SK-N-SH treated with all-trans-retinoic acid at 6 μM for 48 hours (cell line): ENCODE results near the gene IQCC.

Experiments used
- ATAC-seq: fragments of 200-7000 bp; cut with Tn5 transposase; 3 replicates; pipeline ENCODE4 v1.9.1; 2020; ENCODE audit warnings: mild to moderate bottlenecking, moderate library complexity
- ARNTL ChIP-seq: fragments of 450-650 bp; formaldehyde crosslinking; IDR thresholded peaks from 2 replicates; pipeline ENCODE4 v1.5.0; 2020; ENCODE audit warnings: low read depth, mild to moderate bottlenecking, moderate library complexity, borderline replicate concordance
- BACH2 ChIP-seq: fragments of 250-450 bp; sonication (Bioruptor Pico); IDR thresholded peaks from 2 replicates; pipeline ENCODE4 v1.9.0; 2021; ENCODE audit warnings: mild to moderate bottlenecking, borderline replicate concordance
- CSDC2 ChIP-seq: fragments of 250-450 bp; sonication (Bioruptor Pico); IDR thresholded peaks from 2 replicates; pipeline ENCODE4 v1.5.0; 2020; ENCODE audit warnings: mild to moderate bottlenecking, moderate library complexity
- ESRRG ChIP-seq: fragments of 250-450 bp; sonication (Bioruptor Pico); IDR thresholded peaks from 2 replicates; pipeline ENCODE4 v1.6.1; 2021; ENCODE audit warnings: mild to moderate bottlenecking
- GLIS3 ChIP-seq: fragments of 250-450 bp; sonication (Bioruptor Pico); IDR thresholded peaks from 2 replicates; pipeline ENCODE4 v1.5.0; 2020; ENCODE audit warnings: mild to moderate bottlenecking, moderate library complexity
- ISL1 ChIP-seq: fragments of 250-450 bp; sonication (Bioruptor Pico); IDR thresholded peaks from 2 replicates; pipeline ENCODE4 v2.1.2; 2022; ENCODE audit warnings: mild to moderate bottlenecking, moderate library complexity
- OSR1 ChIP-seq: fragments of 250-450 bp; sonication (Bioruptor Pico); IDR thresholded peaks from 2 replicates; pipeline ENCODE4 v1.8.0; 2022; ENCODE audit warnings: moderate library complexity, mild to moderate bottlenecking, inconsistent platforms
- PPARA ChIP-seq: fragments of 250-450 bp; sonication (Bioruptor Pico); IDR thresholded peaks from 2 replicates; pipeline ENCODE4 v1.5.0; 2020; ENCODE audit warnings: mild to moderate bottlenecking, borderline replicate concordance
- RARB ChIP-seq: fragments of 250-450 bp; sonication (Bioruptor Pico); IDR thresholded peaks from 2 replicates; pipeline ENCODE4 v1.8.0; 2021; ENCODE audit warnings: mild to moderate bottlenecking, moderate library complexity
- SNAI2 ChIP-seq: fragments of 250-450 bp; sonication (Bioruptor Pico); IDR thresholded peaks from 2 replicates; pipeline ENCODE4 v1.5.0; 2020; ENCODE audit warnings: mild to moderate bottlenecking, moderate library complexity
- TCF4 ChIP-seq: fragments of 250-450 bp; sonication (Bioruptor Pico); IDR thresholded peaks from 2 replicates; pipeline ENCODE4 v1.8.0; 2021; ENCODE audit warnings: mild to moderate bottlenecking, moderate library complexity, borderline replicate concordance
- TOX ChIP-seq: fragments of 250-450 bp; sonication (Bioruptor Pico); IDR thresholded peaks from 2 replicates; pipeline ENCODE4 v1.8.0; 2021; ENCODE audit warnings: mild to moderate bottlenecking, moderate library complexity, borderline replicate concordance
- ZC3H10 ChIP-seq: fragments of 250-450 bp; sonication (Bioruptor Pico); IDR thresholded peaks from 2 replicates; pipeline ENCODE4 v1.5.1; 2021; ENCODE audit warnings: mild to moderate bottlenecking, moderate library complexity
- ZFP3 ChIP-seq: fragments of 250-450 bp; sonication (Bioruptor Pico); IDR thresholded peaks from 2 replicates; pipeline ENCODE4 v1.5.0; 2020; ENCODE audit warnings: mild to moderate bottlenecking, moderate library complexity
- ZFP30 ChIP-seq: fragments of 450-650 bp; formaldehyde crosslinking; IDR thresholded peaks from 2 replicates; pipeline ENCODE4 v1.5.0; 2022; ENCODE audit warnings: mild to moderate bottlenecking, moderate library complexity
- ZNF565 ChIP-seq: fragments of 450-650 bp; formaldehyde crosslinking; conservative IDR thresholded peaks from 2 replicates; pipeline ENCODE4 v1.5.0; 2020; ENCODE audit warnings: low read depth, mild to moderate bottlenecking, moderate library complexity
- ZNF70 ChIP-seq: fragments of 450-650 bp; formaldehyde crosslinking; IDR thresholded peaks from 2 replicates; pipeline ENCODE4 v1.5.0; 2020; ENCODE audit warnings: mild to moderate bottlenecking, moderate library complexity
- ZNF8 ChIP-seq: fragments of 450-650 bp; formaldehyde crosslinking; IDR thresholded peaks from 2 replicates; pipeline ENCODE4 v1.5.0; 2020; ENCODE audit warnings: mild to moderate bottlenecking, moderate library complexity
- TF ChIP-seq, protein P1 (sequence below): fragments of 250-450 bp; sonication (Bioruptor Pico); IDR thresholded peaks from 2 replicates; pipeline ENCODE4 v1.8.0; 2021; ENCODE audit warnings: low read depth, mild to moderate bottlenecking, moderate library complexity, borderline replicate concordance
- TF ChIP-seq, protein P2 (sequence below): fragments of 250-450 bp; sonication (Bioruptor Pico); IDR thresholded peaks from 2 replicates; pipeline ENCODE4 v1.5.1; 2021; ENCODE audit warnings: mild to moderate bottlenecking, moderate library complexity
- TF ChIP-seq, protein P3 (sequence below): fragments of 250-450 bp; sonication (Bioruptor Pico); IDR thresholded peaks from 2 replicates; pipeline ENCODE4 v1.5.1; 2020; ENCODE audit warnings: low read depth, mild to moderate bottlenecking, moderate library complexity
- TF ChIP-seq, protein P4 (sequence below): fragments of 250-450 bp; sonication (Bioruptor Pico); IDR thresholded peaks from 2 replicates; pipeline ENCODE4 v1.8.0; 2020; ENCODE audit warnings: mild to moderate bottlenecking, moderate library complexity, borderline replicate concordance

IQCC gene

DNA sequence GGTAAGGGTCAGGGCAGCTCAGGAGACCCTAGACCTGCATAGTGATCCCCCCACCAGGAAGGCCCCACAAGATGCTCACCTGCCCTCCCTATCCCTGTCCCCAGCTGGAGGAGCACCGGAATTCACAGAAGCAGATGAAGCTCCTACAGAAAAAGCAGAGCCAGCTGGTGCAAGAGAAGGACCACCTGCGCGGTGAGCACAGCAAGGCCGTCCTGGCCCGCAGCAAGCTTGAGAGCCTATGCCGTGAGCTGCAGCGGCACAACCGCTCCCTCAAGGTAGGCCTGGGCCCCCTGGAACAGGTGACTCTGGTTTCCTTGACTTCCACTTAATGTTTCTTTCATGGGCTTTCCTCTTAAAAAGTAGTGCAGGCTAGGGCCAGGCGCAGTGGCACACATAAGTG is 17.6 kb upstream of the IQCC start:
- ATAC-seq: no peak
- no peak for TF ChIP-seq ZFP3 (CRISPR knock-in tag)
- TF ChIP-seq OSR1: no peak
- no peak for TF ChIP-seq TOX (CRISPR knock-in tag)
- no peak for TF ChIP-seq ISL1 (CRISPR knock-in tag)
- TF ChIP-seq ZC3H10 (CRISPR knock-in tag): no peak
- TF ChIP-seq ZNF70 (CRISPR knock-in tag): no peak
- TF ChIP-seq ZNF565 (CRISPR knock-in tag): no peak
- TF ChIP-seq, protein P1, sequence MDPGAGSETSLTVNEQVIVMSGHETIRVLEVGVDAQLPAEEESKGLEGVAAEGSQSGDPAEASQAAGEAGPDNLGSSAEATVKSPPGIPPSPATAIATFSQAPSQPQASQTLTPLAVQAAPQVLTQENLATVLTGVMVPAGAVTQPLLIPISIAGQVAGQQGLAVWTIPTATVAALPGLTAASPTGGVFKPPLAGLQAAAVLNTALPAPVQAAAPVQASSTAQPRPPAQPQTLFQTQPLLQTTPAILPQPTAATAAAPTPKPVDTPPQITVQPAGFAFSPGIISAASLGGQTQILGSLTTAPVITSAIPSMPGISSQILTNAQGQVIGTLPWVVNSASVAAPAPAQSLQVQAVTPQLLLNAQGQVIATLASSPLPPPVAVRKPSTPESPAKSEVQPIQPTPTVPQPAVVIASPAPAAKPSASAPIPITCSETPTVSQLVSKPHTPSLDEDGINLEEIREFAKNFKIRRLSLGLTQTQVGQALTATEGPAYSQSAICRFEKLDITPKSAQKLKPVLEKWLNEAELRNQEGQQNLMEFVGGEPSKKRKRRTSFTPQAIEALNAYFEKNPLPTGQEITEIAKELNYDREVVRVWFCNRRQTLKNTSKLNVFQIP (CRISPR knock-in tag): no peak
- no peak for TF ChIP-seq ZNF8 (CRISPR knock-in tag)

DNA sequence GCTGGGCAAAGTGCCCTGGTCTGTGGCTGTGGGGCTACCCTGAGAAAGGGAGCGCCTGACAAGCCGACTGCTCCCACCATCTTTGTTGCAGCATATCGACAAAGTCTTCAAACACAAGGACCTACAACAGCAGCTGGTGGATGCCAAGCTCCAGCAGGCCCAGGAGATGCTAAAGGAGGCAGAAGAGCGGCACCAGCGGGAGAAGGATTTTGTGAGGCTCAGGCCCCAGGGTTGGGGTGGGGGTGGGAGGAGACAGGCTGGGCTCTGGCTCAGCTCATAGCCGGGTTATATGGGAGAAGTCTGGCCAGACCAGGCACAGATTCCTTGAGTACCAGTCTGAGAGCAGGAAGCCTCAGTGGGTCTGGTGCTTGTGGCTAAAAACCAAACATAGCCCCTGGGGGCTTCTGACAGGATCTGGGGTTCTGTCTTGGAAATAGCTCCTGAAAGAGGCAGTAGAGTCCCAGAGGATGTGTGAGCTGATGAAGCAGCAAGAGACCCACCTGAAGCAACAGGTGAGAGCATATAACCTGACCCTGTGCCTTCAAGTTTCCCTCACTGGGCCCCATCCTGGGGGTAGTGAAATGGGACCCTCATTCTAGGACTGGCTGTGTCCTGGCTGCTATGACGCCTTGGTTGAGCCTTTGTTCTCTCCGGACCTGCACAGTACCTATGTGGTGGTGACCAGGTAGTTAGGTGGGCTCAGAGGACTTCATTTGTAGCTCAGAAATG is 13.1 kb upstream of the IQCC start:
- TF ChIP-seq ZC3H10 (CRISPR knock-in tag) (no peak), TCF4 (CRISPR knock-in tag) (no peak), SNAI2 (CRISPR knock-in tag) (no peak), RARB (CRISPR knock-in tag) (no peak), ZNF70 (CRISPR knock-in tag) (no peak), GLIS3 (CRISPR knock-in tag) (no peak), CSDC2 (CRISPR knock-in tag) (no peak), ZFP3 (CRISPR knock-in tag) (no peak), BACH2 (CRISPR knock-in tag) (no peak), ARNTL (CRISPR knock-in tag) (no peak), ESRRG (CRISPR knock-in tag) (no peak), ZNF565 (CRISPR knock-in tag) (no peak), PPARA (CRISPR knock-in tag) (no peak), TOX (CRISPR knock-in tag) (no peak)
- TF ChIP-seq, protein P2, sequence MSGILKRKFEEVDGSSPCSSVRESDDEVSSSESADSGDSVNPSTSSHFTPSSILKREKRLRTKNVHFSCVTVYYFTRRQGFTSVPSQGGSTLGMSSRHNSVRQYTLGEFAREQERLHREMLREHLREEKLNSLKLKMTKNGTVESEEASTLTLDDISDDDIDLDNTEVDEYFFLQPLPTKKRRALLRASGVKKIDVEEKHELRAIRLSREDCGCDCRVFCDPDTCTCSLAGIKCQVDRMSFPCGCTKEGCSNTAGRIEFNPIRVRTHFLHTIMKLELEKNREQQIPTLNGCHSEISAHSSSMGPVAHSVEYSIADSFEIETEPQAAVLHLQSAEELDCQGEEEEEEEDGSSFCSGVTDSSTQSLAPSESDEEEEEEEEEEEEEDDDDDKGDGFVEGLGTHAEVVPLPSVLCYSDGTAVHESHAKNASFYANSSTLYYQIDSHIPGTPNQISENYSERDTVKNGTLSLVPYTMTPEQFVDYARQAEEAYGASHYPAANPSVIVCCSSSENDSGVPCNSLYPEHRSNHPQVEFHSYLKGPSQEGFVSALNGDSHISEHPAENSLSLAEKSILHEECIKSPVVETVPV: no peak
- TF ChIP-seq, protein P3, sequence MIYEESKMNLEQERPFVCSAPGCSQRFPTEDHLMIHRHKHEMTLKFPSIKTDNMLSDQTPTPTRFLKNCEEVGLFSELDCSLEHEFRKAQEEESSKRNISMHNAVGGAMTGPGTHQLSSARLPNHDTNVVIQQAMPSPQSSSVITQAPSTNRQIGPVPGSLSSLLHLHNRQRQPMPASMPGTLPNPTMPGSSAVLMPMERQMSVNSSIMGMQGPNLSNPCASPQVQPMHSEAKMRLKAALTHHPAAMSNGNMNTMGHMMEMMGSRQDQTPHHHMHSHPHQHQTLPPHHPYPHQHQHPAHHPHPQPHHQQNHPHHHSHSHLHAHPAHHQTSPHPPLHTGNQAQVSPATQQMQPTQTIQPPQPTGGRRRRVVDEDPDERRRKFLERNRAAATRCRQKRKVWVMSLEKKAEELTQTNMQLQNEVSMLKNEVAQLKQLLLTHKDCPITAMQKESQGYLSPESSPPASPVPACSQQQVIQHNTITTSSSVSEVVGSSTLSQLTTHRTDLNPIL (CRISPR knock-in tag): no peak
- TF ChIP-seq, protein P4, sequence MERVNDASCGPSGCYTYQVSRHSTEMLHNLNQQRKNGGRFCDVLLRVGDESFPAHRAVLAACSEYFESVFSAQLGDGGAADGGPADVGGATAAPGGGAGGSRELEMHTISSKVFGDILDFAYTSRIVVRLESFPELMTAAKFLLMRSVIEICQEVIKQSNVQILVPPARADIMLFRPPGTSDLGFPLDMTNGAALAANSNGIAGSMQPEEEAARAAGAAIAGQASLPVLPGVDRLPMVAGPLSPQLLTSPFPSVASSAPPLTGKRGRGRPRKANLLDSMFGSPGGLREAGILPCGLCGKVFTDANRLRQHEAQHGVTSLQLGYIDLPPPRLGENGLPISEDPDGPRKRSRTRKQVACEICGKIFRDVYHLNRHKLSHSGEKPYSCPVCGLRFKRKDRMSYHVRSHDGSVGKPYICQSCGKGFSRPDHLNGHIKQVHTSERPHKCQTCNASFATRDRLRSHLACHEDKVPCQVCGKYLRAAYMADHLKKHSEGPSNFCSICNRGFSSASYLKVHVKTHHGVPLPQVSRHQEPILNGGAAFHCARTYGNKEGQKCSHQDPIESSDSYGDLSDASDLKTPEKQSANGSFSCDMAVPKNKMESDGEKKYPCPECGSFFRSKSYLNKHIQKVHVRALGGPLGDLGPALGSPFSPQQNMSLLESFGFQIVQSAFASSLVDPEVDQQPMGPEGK: no peak
- TF ChIP-seq, protein P1 (CRISPR knock-in tag): no peak
- ATAC-seq: no peak

DNA sequence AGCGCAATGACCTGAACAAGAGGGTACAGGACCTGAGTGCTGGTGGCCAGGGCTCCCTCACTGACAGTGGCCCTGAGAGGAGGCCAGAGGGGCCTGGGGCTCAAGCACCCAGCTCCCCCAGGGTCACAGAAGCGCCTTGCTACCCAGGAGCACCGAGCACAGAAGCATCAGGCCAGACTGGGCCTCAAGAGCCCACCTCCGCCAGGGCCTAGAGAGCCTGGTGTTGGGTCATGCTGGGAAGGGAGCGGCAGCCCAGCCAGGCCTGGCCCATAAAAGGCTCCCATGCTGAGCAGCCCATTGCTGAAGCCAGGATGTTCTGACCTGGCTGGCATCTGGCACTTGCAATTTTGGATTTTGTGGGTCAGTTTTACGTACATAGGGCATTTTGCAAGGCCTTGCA is 10.5 kb upstream of the IQCC start:
- TF ChIP-seq ZNF8 (CRISPR knock-in tag) (no peak), SNAI2 (CRISPR knock-in tag) (no peak), ZNF70 (CRISPR knock-in tag) (no peak), ZFP30 (CRISPR knock-in tag) (no peak), ISL1 (CRISPR knock-in tag) (no peak), ZC3H10 (CRISPR knock-in tag) (no peak)
- TF ChIP-seq, protein P2: no peak
- TF ChIP-seq, all 23 proteins: peak for 0
- ATAC-seq: no peak
